Fibroblast of the aortic adventitia (primary cell): ENCODE data around the gene FAT1. TPM values are rescaled to one million over a fixed set of nuclear protein-coding genes. Genes with fewer than 3 reads are reported as not detected.
"Not testable (repeated sequence)": the region's sequence is repeated elsewhere in the genome, so short reads cannot be mapped to it uniquely, and the experiment has no call there.

Experiments
- DNase-seq: peaks from one replicate; pipeline ENCODE4 v3.0.0-alpha.2; 2010; ENCODE audit warnings: low read depth
- H3K4me3 ChIP-seq: 2 replicates; pipeline ENCODE4 v1.5.1; 2011; ENCODE audit warnings: low read depth, mild to moderate bottlenecking, control low read depth, low read length, moderate library complexity
- CTCF ChIP-seq: IDR thresholded peaks from 2 replicates; pipeline ENCODE4 v1.5.1; 2011; ENCODE audit warnings: mild to moderate bottlenecking, low read length, control low read depth, inconsistent platforms; ENCODE audit not compliant: insufficient read depth
- total RNA-seq: library from RNA; depleted of rRNA; stranded (reverse); fragments of >200 nt; gene quantifications from 2 replicates; pipeline ENCODE4 v1.2.3, GENCODE V29; 2012; ENCODE audit warnings: low replicate concordance

The FAT1 gene
- total RNA-seq, 1 donor: 114 TPM

- no peak for TF ChIP-seq CTCF
- H3K4me3 ChIP-seq: no peak overlapping the region
- DNase-seq: peak; percentile 2
These were observed 36.9 kb upstream of the FAT1 start for GRCh38 chr4:186760576-186760975.

- DNase-seq: no peak
- no peak overlapping the region for H3K4me3 ChIP-seq
- TF ChIP-seq CTCF: no peak
These were observed 36.3 kb upstream of the FAT1 start for GRCh38 chr4:186759990-186760389.

- DNase-seq: no peak
- no peak for TF ChIP-seq CTCF
- no peak overlapping the region for H3K4me3 ChIP-seq
These were observed 35.5 kb upstream of the FAT1 start for GRCh38 chr4:186758929-186759682.

GRCh38 chr4:186757696-186758355 is 34.2 kb upstream of the FAT1 start:
- TF ChIP-seq CTCF: no peak
- no peak overlapping the region for H3K4me3 ChIP-seq
- DNase-seq: no peak

GRCh38 chr4:186756550-186756949 is 32.9 kb upstream of the FAT1 start:
- DNase-seq, H3K4me3 ChIP-seq: not testable (repeated sequence)

- no peak for TF ChIP-seq CTCF
- H3K4me3 ChIP-seq: no peak overlapping the region
- no peak for DNase-seq
These were observed 32.2 kb upstream of the FAT1 start for GRCh38 chr4:186755550-186756519.

- TF ChIP-seq CTCF: no peak
- no peak for DNase-seq
- H3K4me3 ChIP-seq: no peak overlapping the region
These were observed 31.3 kb upstream of the FAT1 start for GRCh38 chr4:186754976-186755375.
